GM12878 (cell line): ENCODE results near the gene GHRH. TPM values are rescaled to one million over a fixed set of nuclear protein-coding genes. Genes with fewer than 3 reads are reported as not detected.

ENCODE experiments used
- BHLHE40 ChIP-seq, 2 experiments: fragments of 450-650 bp in 1 of 2; IDR thresholded peaks; 2 replicates each; pipeline ENCODE4 v1.6.1; 2011 to 2017; ENCODE audit warnings: low read depth in 2 of 2, borderline replicate concordance in 1 of 2, improper control_type of control experiment in 1 of 2, low read length in 1 of 2, mild to moderate bottlenecking in 1 of 2
- EED ChIP-seq: sonication (generic); IDR thresholded peaks from 2 replicates; pipeline ENCODE4 v1.6.1; 2016; ENCODE audit warnings: antibody characterized with exemption, low read depth
- EP300 ChIP-seq, 2 experiments: fragments of 150-350 bp in 1 of 2; IDR thresholded peaks; 2 replicates each; pipeline ENCODE4 v1.6.1; 2011 to 2012; ENCODE audit warnings: low read depth in 2 of 2, low read length in 2 of 2, borderline replicate concordance in 1 of 2, improper control_type of control experiment in 1 of 2, inconsistent platforms in 1 of 2; ENCODE audit not compliant: control insufficient read depth in 1 of 2
- IKZF2 ChIP-seq, 2 experiments: fragments of 450-650 bp; IDR thresholded peaks; 2 replicates each; pipeline ENCODE4 v1.6.1; 2017; ENCODE audit warnings: mild to moderate bottlenecking in 2 of 2, moderate library complexity in 2 of 2
- JUND ChIP-seq: IDR thresholded peaks from 2 replicates; pipeline ENCODE4 v1.6.1; 2012; ENCODE audit warnings: low read depth, mild to moderate bottlenecking, low read length, improper control_type of control experiment, moderate library complexity
- LARP7 ChIP-seq: fragments of 450-650 bp; IDR thresholded peaks from 2 replicates; pipeline ENCODE4 v1.6.1; 2017; ENCODE audit warnings: mild to moderate bottlenecking
- NFYA ChIP-seq: IDR thresholded peaks from 2 replicates; pipeline ENCODE4 v1.6.1; 2011; ENCODE audit warnings: low read depth, mild to moderate bottlenecking, low read length, improper control_type of control experiment, borderline replicate concordance
- PAX8 ChIP-seq: fragments of 450-650 bp; IDR thresholded peaks from 2 replicates; pipeline ENCODE4 v1.6.1; 2017; ENCODE audit warnings: mild to moderate bottlenecking, moderate library complexity
- PKNOX1 ChIP-seq: fragments of 450-650 bp; IDR thresholded peaks from 2 replicates; pipeline ENCODE4 v1.6.1; 2016; ENCODE audit warnings: mild to moderate bottlenecking
- RAD21 ChIP-seq: IDR thresholded peaks from 2 replicates; pipeline ENCODE4 v1.6.1; 2011; ENCODE audit warnings: mild to moderate bottlenecking, low read depth, low read length, moderate library complexity; ENCODE audit not compliant: insufficient read depth
- RAD51 ChIP-seq: fragments of 450-650 bp; IDR thresholded peaks from 2 replicates; pipeline ENCODE4 v1.6.1; 2016; ENCODE audit warnings: moderate library complexity, mild to moderate bottlenecking, inconsistent platforms
- RB1 ChIP-seq: fragments of 450-650 bp; formaldehyde crosslinking; IDR thresholded peaks from 2 replicates; pipeline ENCODE4 v1.6.1; 2017; ENCODE audit warnings: mild to moderate bottlenecking, borderline replicate concordance
- RUNX3 ChIP-seq: IDR thresholded peaks from 2 replicates; pipeline ENCODE4 v1.6.1; 2012; ENCODE audit warnings: low read length, inconsistent platforms
- TCF3 ChIP-seq: IDR thresholded peaks from 2 replicates; pipeline ENCODE4 v1.6.1; 2012; ENCODE audit warnings: low read depth, mild to moderate bottlenecking, low read length, borderline replicate concordance; ENCODE audit not compliant: insufficient read depth
- ZBTB40 ChIP-seq: fragments of 450-650 bp; IDR thresholded peaks from 2 replicates; pipeline ENCODE4 v1.6.1; 2016; ENCODE audit warnings: mild to moderate bottlenecking, moderate library complexity, borderline replicate concordance
- polyA plus RNA-seq, 11 experiments: library from polyadenylated mRNA; depleted of rRNA in 4 of 11; unstranded in 6 of 11; stranded (reverse) in 5 of 11; fragments of >200 nt; fragmentation: Nextera tagmentation in 4 of 11; fragmentation: Illumina TruSeq in 1 of 11; extraction: Ambion mirVana in 4 of 11; extraction: Trizol in 1 of 11; gene quantifications; 1 replicate in 1 of 11; 2 replicates in 10 of 11; pipeline versions ENCODE4 v1.2.1 to v1.2.3, GENCODE V29; 2011 to 2016; ENCODE audit warnings: inconsistent platforms in 2 of 11, missing spikeins in 2 of 11, low read depth in 1 of 11
- total RNA-seq, 4 experiments: library from RNA; depleted of rRNA in 3 of 4; stranded (reverse); fragments of >200 nt in 3 of 4; fragmentation: Illumina TruSeq in 1 of 4; extraction: Trizol in 1 of 4; gene quantifications; 2 replicates each; pipeline versions ENCODE4 v1.2.1 to v1.2.3, GENCODE V29; 2013 to 2021
- TF ChIP-seq, protein P1 (sequence below): fragments of 450-650 bp; IDR thresholded peaks from 2 replicates; pipeline ENCODE4 v1.6.1; 2017; ENCODE audit warnings: mild to moderate bottlenecking
- TF ChIP-seq, protein P2 (sequence below), 3 experiments: IDR thresholded peaks in 2 of 3; conservative IDR thresholded peaks in 1 of 3; 2 replicates each; pipeline ENCODE4 v1.5.1; 2011; ENCODE audit warnings: low read depth in 3 of 3, low read length in 3 of 3, mild to moderate bottlenecking in 3 of 3, control low read depth in 2 of 3, moderate library complexity in 2 of 3, inconsistent platforms in 1 of 3, mixed read lengths in 1 of 3; ENCODE audit not compliant: control insufficient read depth in 2 of 3, insufficient read depth in 1 of 3; ENCODE audit errors: extremely low read depth in 1 of 3
- TF ChIP-seq, protein P3 (sequence below): IDR thresholded peaks from 2 replicates; pipeline ENCODE4 v1.6.1; 2012; ENCODE audit warnings: low read depth, low read length, improper control_type of control experiment

The GHRH gene
- total and polyA plus RNA-seq, 10 of the 15 experiments (the other 5 are each of a cell fraction or from before 2014, with no cell fraction given), result not detected

- TF ChIP-seq ZBTB40, result no peak
- no peak for TF ChIP-seq PKNOX1
- TF ChIP-seq RB1, result no peak
- peak; percentile 27 to 40; a peak in 1 of 4 replicates for TF ChIP-seq EP300 (IDR thresholded peaks at IDR 0.05; ENCODE audit: borderline replicate concordance in 1 of 2, control insufficient read depth in 1 of 2, low read depth in 2 of 2, low read length in 2 of 2)
- TF ChIP-seq, protein P1, sequence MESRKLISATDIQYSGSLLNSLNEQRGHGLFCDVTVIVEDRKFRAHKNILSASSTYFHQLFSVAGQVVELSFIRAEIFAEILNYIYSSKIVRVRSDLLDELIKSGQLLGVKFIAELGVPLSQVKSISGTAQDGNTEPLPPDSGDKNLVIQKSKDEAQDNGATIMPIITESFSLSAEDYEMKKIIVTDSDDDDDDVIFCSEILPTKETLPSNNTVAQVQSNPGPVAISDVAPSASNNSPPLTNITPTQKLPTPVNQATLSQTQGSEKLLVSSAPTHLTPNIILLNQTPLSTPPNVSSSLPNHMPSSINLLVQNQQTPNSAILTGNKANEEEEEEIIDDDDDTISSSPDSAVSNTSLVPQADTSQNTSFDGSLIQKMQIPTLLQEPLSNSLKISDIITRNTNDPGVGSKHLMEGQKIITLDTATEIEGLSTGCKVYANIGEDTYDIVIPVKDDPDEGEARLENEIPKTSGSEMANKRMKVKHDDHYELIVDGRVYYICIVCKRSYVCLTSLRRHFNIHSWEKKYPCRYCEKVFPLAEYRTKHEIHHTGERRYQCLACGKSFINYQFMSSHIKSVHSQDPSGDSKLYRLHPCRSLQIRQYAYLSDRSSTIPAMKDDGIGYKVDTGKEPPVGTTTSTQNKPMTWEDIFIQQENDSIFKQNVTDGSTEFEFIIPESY, result no peak
- TF ChIP-seq BHLHE40 (IDR thresholded peaks at IDR 0.05; ENCODE audit: borderline replicate concordance in 1 of 2, low read depth in 2 of 2, low read length in 1 of 2), result peak; percentile 96 to 97
- peak; percentile 75 for TF ChIP-seq RAD21
- TF ChIP-seq, protein P2, sequence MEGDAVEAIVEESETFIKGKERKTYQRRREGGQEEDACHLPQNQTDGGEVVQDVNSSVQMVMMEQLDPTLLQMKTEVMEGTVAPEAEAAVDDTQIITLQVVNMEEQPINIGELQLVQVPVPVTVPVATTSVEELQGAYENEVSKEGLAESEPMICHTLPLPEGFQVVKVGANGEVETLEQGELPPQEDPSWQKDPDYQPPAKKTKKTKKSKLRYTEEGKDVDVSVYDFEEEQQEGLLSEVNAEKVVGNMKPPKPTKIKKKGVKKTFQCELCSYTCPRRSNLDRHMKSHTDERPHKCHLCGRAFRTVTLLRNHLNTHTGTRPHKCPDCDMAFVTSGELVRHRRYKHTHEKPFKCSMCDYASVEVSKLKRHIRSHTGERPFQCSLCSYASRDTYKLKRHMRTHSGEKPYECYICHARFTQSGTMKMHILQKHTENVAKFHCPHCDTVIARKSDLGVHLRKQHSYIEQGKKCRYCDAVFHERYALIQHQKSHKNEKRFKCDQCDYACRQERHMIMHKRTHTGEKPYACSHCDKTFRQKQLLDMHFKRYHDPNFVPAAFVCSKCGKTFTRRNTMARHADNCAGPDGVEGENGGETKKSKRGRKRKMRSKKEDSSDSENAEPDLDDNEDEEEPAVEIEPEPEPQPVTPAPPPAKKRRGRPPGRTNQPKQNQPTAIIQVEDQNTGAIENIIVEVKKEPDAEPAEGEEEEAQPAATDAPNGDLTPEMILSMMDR (IDR thresholded peaks at IDR 0.05 in 2 of 3, conservative IDR thresholded peaks at IDR 0.05 in 1 of 3; ENCODE audit: control insufficient read depth in 2 of 3, extremely low read depth in 1 of 3, insufficient read depth in 1 of 3, low read depth in 3 of 3, low read length in 3 of 3), result peak; percentile 30 to 69 (median 51); a peak in 4 of 6 replicates
- peak; percentile 67 for TF ChIP-seq TCF3
- no peak for TF ChIP-seq JUND
- no peak for TF ChIP-seq NFYA
- peak; percentile 39 to 40; a peak in 1 of 4 replicates for TF ChIP-seq IKZF2 (IDR thresholded peaks at IDR 0.05)
- no peak for TF ChIP-seq LARP7
- peak; percentile 49; the same call in 1 of the 2 replicates for TF ChIP-seq EED
- TF ChIP-seq RAD51, result peak; percentile 84
- no peak for TF ChIP-seq PAX8
- 0 out of 2 replicates have a peak, but pooled peaks have one; percentile 20 for TF ChIP-seq RUNX3
- TF ChIP-seq, protein P3, sequence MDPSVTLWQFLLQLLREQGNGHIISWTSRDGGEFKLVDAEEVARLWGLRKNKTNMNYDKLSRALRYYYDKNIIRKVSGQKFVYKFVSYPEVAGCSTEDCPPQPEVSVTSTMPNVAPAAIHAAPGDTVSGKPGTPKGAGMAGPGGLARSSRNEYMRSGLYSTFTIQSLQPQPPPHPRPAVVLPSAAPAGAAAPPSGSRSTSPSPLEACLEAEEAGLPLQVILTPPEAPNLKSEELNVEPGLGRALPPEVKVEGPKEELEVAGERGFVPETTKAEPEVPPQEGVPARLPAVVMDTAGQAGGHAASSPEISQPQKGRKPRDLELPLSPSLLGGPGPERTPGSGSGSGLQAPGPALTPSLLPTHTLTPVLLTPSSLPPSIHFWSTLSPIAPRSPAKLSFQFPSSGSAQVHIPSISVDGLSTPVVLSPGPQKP, result no peak
These were observed 15.1 kb upstream of the GHRH start (continued) for GRCh38 chr20:37276494-37277252.
